PFSK-1 (cell line): ENCODE measurements around the gene CC2D1B.

ENCODE experiments used
- FOXP2 ChIP-seq: optimal IDR thresholded peaks from 2 replicates; pipeline ENCODE3; 2011; ENCODE audit warnings: borderline replicate concordance, control low read depth, inconsistent platforms; ENCODE audit not compliant: insufficient read depth; ENCODE audit errors: extremely low read length, extremely low read depth
- POLR2AphosphoS5 ChIP-seq: IDR thresholded peaks from 2 replicates; pipeline ENCODE4 v1.6.1; 2012; ENCODE audit warnings: low read depth, mild to moderate bottlenecking, control low read depth, low read length, moderate library complexity
- REST ChIP-seq, 2 experiments: IDR thresholded peaks; 2 replicates each; pipeline versions ENCODE4 v1.6.1 to v1.8.0; 2011 to 2012; ENCODE audit warnings: low read depth in 2 of 2, low read length in 2 of 2, control low read depth in 1 of 2, inconsistent platforms in 1 of 2, mild to moderate bottlenecking in 1 of 2, moderate library complexity in 1 of 2; ENCODE audit not compliant: insufficient read depth in 1 of 2
- SIN3A ChIP-seq: IDR thresholded peaks from 2 replicates; pipeline ENCODE4 v1.6.1; 2012; ENCODE audit warnings: mild to moderate bottlenecking, low read length, moderate library complexity, borderline replicate concordance; ENCODE audit not compliant: insufficient read depth
- TAF1 ChIP-seq: IDR thresholded peaks from 2 replicates; pipeline ENCODE4 v1.6.1; 2012; ENCODE audit warnings: low read length, control low read depth, borderline replicate concordance; ENCODE audit not compliant: insufficient read depth

The CC2D1B gene

GRCh38 chr1:52404116-52404974 is 38.3 kb upstream of the CC2D1B start, which contains the start of the genes ORC1 and PRPF38A:
TSS of gene ORC1 (minus strand) at chr1:52404423. CDS start at chr1:52402223, 2,200 bp downstream.
TSS of gene PRPF38A (plus strand) at chr1:52404602. CDS start at chr1:52404750, 148 bp downstream.
- TF ChIP-seq SIN3A: peak; percentile 93
- peak; percentile 93 for TF ChIP-seq TAF1
- TF ChIP-seq POLR2AphosphoS5: peak; percentile 88
- peak; percentile 40 for TF ChIP-seq FOXP2
- no peak; a peak in 1 of 4 replicates for TF ChIP-seq REST (IDR thresholded peaks at IDR 0.05; ENCODE audit: insufficient read depth in 1 of 2, low read depth in 2 of 2, low read length in 2 of 2)

- TF ChIP-seq FOXP2 (peak; percentile 1), TAF1 (no peak), POLR2AphosphoS5 (no peak), SIN3A (0 out of 2 replicates have a peak, but pooled peaks have one; percentile 55), REST (IDR thresholded peaks at IDR 0.05; ENCODE audit: insufficient read depth in 1 of 2, low read depth in 2 of 2, low read length in 2 of 2) (no peak)
Measured at GRCh38 chr1:52403566-52404115, 37.6 kb upstream of the CC2D1B start.

- no peak for TF ChIP-seq TAF1
- no peak for TF ChIP-seq REST (IDR thresholded peaks at IDR 0.05; ENCODE audit: insufficient read depth in 1 of 2, low read depth in 2 of 2, low read length in 2 of 2)
- no peak for TF ChIP-seq POLR2AphosphoS5
- no peak for TF ChIP-seq FOXP2
Measured at GRCh38 chr1:52402860-52403240, 36.8 kb upstream of the CC2D1B start.

- TF ChIP-seq FOXP2 (no peak), REST (IDR thresholded peaks at IDR 0.05; ENCODE audit: insufficient read depth in 1 of 2, low read depth in 2 of 2, low read length in 2 of 2) (no peak), SIN3A (no peak), TAF1 (no peak), POLR2AphosphoS5 (no peak)
Measured at GRCh38 chr1:52400131-52400530, 34.1 kb upstream of the CC2D1B start.
